C4-2B (cell line): Measurements from ENCODE around the gene KLF7.

Experiments used
- H3K27ac ChIP-seq: fragments of 450-650 bp; 2 replicates; pipeline ENCODE4 v1.5.1; 2017
- CTCF ChIP-seq: fragments of 450-650 bp; conservative IDR thresholded peaks from 2 replicates; pipeline ENCODE4 v1.5.1; 2017; ENCODE audit warnings: mild to moderate bottlenecking
- ZFX ChIP-seq: fragments of 450-650 bp; IDR thresholded peaks from 2 replicates; pipeline ENCODE4 v1.6.1; 2017

KLF7 gene

GRCh38 chr2:207064128-207064690 is 101.5 kb downstream of the KLF7 start:
- peak overlapping the region; percentile 50 for H3K27ac ChIP-seq
- TF ChIP-seq CTCF (no peak), ZFX (no peak)

GRCh38 chr2:207061181-207061580 is 104.6 kb downstream of the KLF7 start:
- TF ChIP-seq ZFX (no peak), CTCF (no peak)
- no peak overlapping the region for H3K27ac ChIP-seq

- H3K27ac ChIP-seq: no peak overlapping the region
Observed at GRCh38 chr2:207055257-207055656, 110.5 kb downstream of the KLF7 start.

GRCh38 chr2:207054521-207054920 is 111.2 kb downstream of the KLF7 start:
- H3K27ac ChIP-seq: no peak overlapping the region
- TF ChIP-seq CTCF (no peak), ZFX (no peak)

More at GRCh38 chr2:207055257-207055656, 110.5 kb downstream of the KLF7 start:
- no peak for TF ChIP-seq CTCF

GRCh38 chr2:207051385-207051965 is 114.3 kb downstream of the KLF7 start:
- TF ChIP-seq ZFX (no peak), CTCF (no peak)
- no peak overlapping the region for H3K27ac ChIP-seq

GRCh38 chr2:207049122-207049521 is 116.6 kb downstream of the KLF7 start:
- TF ChIP-seq CTCF (no peak), ZFX (no peak)
- no peak overlapping the region for H3K27ac ChIP-seq

- H3K27ac ChIP-seq: no peak overlapping the region
- no peak for TF ChIP-seq ZFX
- no peak for TF ChIP-seq CTCF
Observed at GRCh38 chr2:207048416-207048815, 117.3 kb downstream of the KLF7 start.
